Non-pigmented ciliary epithelial cell (primary cell): ENCODE results near the gene CFAP97.

Experiments used
- DNase-seq: peaks from one replicate; pipeline ENCODE4 v3.0.0-alpha.2; 2010; ENCODE audit warnings: low read depth

Gene CFAP97

GRCh38 chr4:185196437-185196836, 7.4 kb downstream of the CFAP97 start:
- no peak for DNase-seq

DNA sequence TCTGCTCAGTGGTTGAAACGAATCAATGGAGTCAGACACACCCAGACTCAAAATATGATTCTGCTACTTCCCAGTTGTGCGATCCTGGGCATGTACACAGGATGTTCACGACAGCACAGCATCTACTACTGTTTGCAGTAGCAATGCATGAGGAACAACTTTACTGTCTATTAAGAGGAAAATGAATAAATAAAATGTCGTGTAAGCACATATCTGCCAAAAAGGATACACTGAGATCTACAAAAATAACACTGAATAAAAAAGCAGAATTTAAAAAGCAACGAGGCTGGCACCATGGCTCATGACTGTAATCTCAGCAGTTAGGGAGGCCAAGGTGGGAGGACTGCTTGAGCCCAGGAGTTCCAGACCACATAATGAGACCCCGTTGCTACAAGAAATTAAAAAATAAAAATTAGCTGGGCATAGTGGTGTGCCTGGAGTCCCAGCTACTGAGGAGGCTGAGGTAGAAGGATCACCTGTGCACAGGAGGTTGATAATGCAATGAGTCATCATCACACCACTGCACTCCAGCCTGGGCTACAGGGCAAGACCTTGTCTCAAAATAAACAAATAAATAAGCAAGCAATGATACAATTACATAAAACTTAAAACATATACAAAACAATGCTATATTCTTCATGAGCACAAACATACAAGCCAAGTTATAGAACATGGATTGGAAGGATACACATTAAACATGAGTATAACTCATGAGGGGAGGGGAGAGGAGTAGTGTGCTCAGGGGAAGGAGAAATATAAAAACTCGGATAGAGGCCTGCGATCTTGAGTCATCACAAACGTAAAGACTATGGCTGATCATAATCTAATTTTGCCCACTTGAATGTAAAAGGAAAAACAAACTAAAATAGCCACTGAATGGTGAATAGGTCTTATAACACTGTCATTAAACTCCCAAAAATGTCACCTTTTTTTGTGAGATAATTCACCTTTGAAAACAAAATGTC, 8.6 kb downstream of the CFAP97 start:
- no peak for DNase-seq

- DNase-seq: no peak
Observed at GRCh38 chr4:185192059-185192458, 11.7 kb downstream of the CFAP97 start.

- no peak for DNase-seq
Observed at GRCh38 chr4:185190306-185190856, 13.4 kb downstream of the CFAP97 start.

GRCh38 chr4:185189606-185190305, 14.0 kb downstream of the CFAP97 start:
- no peak for DNase-seq

DNA sequence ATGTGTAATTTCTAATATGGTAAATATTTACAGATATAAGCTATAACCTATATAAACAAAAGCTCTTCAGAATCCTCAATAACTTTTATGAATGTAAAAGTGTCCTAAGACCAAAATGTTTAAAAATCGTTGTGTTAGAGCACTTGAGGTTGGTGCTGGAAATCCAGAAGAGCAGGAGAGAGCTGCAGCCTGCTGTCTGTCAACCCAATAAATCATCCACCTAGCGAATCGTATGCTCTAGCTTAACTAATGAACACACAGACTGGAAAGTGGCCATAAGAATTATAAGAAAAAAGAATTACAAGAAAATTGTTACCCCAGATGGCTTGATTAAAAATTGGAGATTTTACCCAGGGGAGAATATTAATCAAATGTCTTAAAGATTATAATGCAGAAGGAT, 17.0 kb downstream of the CFAP97 start:
- DNase-seq: no peak

- DNase-seq: peak; percentile 76
Observed at GRCh38 chr4:185183622-185184281, 20.0 kb downstream of the CFAP97 start.

DNA sequence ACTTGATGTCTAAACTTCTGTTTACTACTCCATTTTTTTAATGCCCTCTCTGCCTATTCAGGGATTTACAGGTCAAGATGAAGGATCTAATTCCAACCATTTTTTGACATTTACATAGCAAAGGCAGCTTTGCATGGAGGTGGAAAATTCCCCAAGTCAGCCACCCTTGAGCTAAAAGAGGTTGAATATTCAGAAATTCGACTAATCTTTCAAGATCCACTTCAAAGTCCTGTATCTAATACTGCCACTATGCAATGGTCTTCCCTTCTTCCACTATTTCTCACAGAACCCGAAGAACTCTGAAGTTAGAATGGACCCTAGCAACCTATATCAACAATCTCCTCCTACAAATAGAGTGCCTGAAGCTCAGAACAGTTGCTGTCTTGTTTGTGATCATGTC, 21.6 kb downstream of the CFAP97 start:
- no peak for DNase-seq

DNA sequence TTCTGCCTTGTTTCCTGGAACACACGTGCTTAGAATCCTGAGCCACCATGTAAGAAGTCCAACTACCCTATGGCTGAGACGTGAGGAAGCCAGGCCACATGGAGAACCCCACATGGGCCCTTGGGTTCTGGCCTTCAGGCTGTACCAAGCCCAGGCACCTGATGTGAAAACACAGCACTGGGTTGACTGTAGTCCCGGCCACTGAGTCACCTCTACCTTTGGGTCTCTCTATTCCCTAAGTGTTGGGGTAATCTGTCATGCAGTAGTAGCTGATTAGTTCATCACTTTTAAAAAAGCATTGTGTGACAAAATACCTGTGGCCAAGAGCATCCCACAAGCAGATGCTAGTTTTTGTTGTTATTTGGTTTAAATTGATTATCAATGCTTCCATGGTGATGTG, 24.3 kb downstream of the CFAP97 start:
- DNase-seq: no peak

DNA sequence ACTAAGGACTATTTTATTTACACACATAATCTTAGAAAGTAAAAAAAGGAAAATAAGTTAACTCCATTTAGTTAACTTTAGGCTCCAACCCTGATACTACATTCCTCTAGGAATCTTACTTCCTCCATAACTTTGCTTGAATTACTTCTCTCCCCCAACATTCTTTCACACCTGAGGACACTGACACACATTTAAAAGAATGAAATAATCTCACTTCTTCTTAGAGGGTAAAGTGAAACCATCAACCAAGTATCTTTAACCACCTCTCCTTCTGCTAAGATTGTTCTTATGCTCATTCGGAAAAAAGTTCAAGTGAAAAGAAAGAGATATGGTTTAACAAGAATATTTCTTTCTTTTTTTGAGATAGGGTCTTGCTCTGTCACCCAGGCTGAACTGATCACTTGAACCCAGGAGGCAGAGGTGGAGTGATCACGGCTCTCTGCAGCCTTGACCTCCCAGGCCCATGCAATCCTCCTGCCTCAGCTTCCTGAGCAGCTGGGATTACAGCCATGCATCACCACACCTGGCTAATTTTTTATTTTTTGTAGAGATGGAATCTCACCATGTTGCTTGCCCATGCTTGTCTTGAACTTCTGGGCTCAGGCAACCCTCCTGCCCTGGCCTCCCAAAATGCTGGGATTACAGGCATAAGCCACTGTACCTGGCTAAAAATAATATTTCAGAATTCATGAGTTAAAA, 32.3 kb downstream of the CFAP97 start:
- no peak for DNase-seq

DNA sequence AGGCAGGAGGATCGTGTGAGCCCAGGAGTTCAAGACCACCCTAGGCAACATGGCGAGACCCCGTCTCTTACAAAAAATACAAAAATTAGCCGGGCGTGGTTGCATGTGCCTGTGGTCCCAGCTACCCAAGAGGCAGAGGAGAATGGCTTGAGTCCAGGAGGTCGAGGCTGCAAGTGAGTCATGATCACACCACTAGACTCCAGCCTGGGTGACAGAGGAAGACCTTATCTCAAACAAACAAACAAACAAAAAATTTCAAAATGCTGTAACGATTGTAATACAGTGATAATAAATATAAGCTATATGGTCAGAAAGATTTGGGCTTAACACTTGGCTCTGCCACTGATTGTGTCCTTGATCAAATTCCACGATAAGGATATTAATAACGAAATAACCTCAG, 36.6 kb downstream of the CFAP97 start:
- DNase-seq: no peak

- peak; percentile 71 for DNase-seq
Observed at GRCh38 chr4:185165605-185166063, 38.2 kb downstream of the CFAP97 start.

DNA sequence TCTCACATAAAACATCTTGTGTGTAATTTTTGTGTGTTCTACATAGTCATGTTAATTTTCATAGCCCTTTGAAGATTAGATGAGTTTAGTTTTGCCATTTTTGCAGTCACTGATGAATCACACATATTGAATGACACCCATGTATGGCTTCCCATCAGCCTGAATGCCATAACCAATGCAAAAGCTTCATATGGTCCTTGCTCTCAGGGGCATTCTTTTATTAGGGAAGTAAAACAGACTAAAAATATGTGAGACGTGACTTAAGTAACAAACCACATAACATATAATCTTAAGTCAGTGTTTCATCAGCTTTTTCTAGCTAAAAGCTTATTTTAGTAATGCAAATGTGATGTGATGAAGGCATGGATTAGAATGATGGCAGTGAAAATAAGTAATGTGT, 52.5 kb downstream of the CFAP97 start:
- no peak for DNase-seq

DNA sequence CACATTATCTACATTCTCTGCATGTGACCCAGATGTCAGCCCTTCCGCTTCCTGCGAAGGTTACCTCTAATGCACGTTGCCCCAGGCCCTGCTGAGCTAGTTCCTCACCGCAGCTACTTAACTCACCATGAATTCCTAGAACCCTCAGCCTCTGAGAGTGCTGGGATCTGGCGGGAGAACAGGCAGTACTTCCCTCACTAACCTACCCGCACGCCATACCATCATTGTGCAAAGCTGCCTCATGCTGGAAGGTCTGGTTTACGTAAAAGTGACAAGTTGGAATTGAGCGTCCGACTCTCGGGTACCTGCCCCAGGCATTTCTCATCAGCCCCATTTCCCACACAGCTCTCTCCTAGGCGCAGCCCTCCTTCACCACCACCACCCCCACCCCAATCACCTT, 54.4 kb downstream of the CFAP97 start:
- no peak for DNase-seq

DNA sequence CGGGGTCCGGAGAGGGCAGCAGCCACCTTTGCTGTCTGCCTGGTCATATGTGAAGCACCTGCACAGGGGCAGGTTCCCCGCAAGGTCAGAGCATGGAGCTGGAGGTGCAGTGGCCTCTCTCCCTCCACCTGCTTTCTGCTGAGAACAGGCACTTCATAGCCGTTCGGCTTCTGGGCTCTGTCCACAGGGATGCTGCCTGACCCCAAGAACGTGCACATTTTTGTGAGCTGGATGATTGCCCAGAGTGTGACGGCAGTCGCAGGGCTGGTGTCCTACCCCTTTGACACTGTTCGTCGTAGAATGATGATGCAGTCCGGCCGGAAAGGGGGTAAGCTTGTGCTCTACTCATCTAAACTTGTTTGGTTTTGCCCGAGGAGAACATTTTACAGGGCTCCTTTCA, 58.2 kb downstream of the CFAP97 start:
- no peak for DNase-seq

DNA sequence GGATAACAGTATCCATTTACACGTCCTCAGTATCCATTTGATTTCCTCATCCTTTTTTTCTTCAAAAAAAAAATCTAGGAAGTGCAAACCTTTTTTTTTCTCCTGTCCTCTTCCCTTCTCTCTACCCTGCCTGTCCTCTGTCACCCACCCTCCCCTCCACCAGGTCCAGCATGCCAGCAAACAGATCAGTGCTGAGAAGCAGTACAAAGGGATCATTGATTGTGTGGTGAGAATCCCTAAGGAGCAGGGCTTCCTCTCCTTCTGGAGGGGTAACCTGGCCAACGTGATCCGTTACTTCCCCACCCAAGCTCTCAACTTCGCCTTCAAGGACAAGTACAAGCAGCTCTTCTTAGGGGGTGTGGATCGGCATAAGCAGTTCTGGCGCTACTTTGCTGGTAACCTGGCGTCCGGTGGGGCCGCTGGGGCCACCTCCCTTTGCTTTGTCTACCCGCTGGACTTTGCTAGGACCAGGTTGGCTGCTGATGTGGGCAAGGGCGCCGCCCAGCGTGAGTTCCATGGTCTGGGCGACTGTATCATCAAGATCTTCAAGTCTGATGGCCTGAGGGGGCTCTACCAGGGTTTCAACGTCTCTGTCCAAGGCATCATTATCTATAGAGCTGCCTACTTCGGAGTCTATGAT, 59.1 kb downstream of the CFAP97 start:
- DNase-seq: no peak

GRCh38 chr4:185143601-185143969, 60.2 kb downstream of the CFAP97 start:
- DNase-seq: no peak

- DNase-seq: no peak
Observed at GRCh38 chr4:185142912-185143600, 60.7 kb downstream of the CFAP97 start, which contains the start of gene SLC25A4. Gene SLC25A4, plus strand, starts transcription at chr4:185143266. Its CDS starts 107 bp downstream, at chr4:185143373.

GRCh38 chr4:185142564-185142911, 61.3 kb downstream of the CFAP97 start:
- DNase-seq: no peak

GRCh38 chr4:185141777-185142176, 62.0 kb downstream of the CFAP97 start:
- no peak for DNase-seq

DNA sequence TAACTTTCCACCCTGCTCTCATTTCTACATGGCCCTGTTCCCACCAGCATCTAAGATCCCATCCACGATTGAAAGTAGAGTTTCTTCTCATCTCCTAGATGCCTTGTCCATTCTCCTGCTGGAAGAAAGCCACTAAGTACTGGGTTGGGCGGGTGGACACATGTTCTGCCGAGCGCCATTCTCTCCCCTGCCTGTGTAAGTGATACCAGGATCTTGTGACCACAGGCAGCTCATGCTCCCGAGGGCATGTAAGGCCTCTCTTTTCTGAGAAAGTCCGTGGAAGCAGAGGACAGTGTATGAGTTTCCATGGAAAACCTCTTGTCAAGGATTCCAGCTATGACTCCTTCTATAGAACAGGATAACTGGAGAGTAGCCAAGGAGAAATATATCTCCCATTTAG, 64.1 kb downstream of the CFAP97 start:
- DNase-seq: no peak
